ENCODE measurements around the gene TPI1. TPM values are rescaled to one million over a fixed set of nuclear protein-coding genes. Genes with fewer than 3 reads are reported as not detected.

The TPI1 gene
- polyA plus RNA-seq, 1 of the 3 experiments (the other 2 are of a cell fraction), result 1,175 TPM

DNA sequence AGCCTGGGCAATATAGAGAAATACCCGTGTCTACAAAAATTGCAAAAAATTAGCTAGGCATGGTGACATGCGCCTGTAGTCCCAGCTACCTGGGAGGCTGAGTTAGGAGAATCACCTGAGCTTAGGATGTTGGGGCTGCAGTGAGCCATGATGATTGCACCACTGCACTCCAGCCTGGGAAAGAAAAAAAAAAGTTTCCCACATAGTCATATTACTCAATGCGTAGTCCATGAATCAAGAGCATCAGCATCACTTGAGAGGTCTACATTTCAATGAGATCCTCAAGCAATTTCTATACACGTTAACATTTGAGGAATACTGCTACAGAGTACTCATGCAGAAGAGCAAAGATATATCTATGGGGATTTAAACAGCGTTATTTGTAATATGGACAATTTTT, 32.1 kb downstream of the TPI1 start:
- H3K27ac ChIP-seq (ENCODE audit: low read depth in 2 of 2, low read length in 1 of 2), result no peak overlapping the region
- no peaks in the 10 kb centered on the region for H3K9me2 ChIP-seq
- no peak overlapping the region for H2AFZ ChIP-seq (ENCODE audit: low read depth)
- H3K4me2 ChIP-seq, result no peak overlapping the region
- H3F3A ChIP-seq (replicated peaks; ENCODE audit: insufficient read depth), result no peaks in the 10 kb centered on the region
- POLR2A ChIA-PET, result no interaction called here
- TF ChIP-seq, protein P1, sequence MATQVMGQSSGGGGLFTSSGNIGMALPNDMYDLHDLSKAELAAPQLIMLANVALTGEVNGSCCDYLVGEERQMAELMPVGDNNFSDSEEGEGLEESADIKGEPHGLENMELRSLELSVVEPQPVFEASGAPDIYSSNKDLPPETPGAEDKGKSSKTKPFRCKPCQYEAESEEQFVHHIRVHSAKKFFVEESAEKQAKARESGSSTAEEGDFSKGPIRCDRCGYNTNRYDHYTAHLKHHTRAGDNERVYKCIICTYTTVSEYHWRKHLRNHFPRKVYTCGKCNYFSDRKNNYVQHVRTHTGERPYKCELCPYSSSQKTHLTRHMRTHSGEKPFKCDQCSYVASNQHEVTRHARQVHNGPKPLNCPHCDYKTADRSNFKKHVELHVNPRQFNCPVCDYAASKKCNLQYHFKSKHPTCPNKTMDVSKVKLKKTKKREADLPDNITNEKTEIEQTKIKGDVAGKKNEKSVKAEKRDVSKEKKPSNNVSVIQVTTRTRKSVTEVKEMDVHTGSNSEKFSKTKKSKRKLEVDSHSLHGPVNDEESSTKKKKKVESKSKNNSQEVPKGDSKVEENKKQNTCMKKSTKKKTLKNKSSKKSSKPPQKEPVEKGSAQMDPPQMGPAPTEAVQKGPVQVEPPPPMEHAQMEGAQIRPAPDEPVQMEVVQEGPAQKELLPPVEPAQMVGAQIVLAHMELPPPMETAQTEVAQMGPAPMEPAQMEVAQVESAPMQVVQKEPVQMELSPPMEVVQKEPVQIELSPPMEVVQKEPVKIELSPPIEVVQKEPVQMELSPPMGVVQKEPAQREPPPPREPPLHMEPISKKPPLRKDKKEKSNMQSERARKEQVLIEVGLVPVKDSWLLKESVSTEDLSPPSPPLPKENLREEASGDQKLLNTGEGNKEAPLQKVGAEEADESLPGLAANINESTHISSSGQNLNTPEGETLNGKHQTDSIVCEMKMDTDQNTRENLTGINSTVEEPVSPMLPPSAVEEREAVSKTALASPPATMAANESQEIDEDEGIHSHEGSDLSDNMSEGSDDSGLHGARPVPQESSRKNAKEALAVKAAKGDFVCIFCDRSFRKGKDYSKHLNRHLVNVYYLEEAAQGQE (IDR thresholded peaks at IDR 0.05; ENCODE audit: low read depth, low read length), result no peak
- no peaks in the 10 kb centered on the region for H3K27me3 ChIP-seq (ENCODE audit: insufficient read depth)
- CTCF ChIA-PET, result interaction anchor here (1.0 to 2.1 kb wide), 5 partner anchors 8 to 45 kb away, joined by 3 to 9 read pairs (median 5); no protein-coding TSS in a partner anchor
- H3K9ac ChIP-seq, result no peak overlapping the region
- no peak overlapping the region for H3K4me3 ChIP-seq (ENCODE audit: low read depth in 2 of 2, low read length in 1 of 2)
- H3K36me3 ChIP-seq (replicated peaks in 1 of 2; ENCODE audit: control insufficient read depth in 1 of 2, insufficient read depth in 2 of 2, low read length in 1 of 2), result no peaks in the 10 kb centered on the region
- WGBS (ENCODE audit: low lambda C conversion rate), result 83% methylated on average over 5 of the region's 5 CpGs
- H3K4me1 ChIP-seq (ENCODE audit: control insufficient read depth in 1 of 2, insufficient read depth in 2 of 2, low read depth in 1 of 2, low read length in 1 of 2), result peaks cover 4 to 9% of the 10 kb centered on the region in 2 experiments; a peak in 2 of 4 replicates
- no peaks in the 10 kb centered on the region for H4K20me1 ChIP-seq (ENCODE audit: insufficient read depth)
- DNase-seq, result no peak
- no peaks in the 10 kb centered on the region for H3K9me3 ChIP-seq
- no peaks in the 10 kb centered on the region for H3K79me2 ChIP-seq (ENCODE audit: insufficient read depth)

- Histone ChIP-seq H3K9ac (no peak overlapping the region), H2AFZ (ENCODE audit: low read depth) (no peak overlapping the region), H3K27ac (ENCODE audit: low read depth in 2 of 2, low read length in 1 of 2) (no peak overlapping the region), H3K4me3 (ENCODE audit: low read depth in 2 of 2, low read length in 1 of 2) (no peak overlapping the region), H3F3A (replicated peaks; ENCODE audit: insufficient read depth) (no peaks in the 10 kb centered on the region), H4K20me1 (ENCODE audit: insufficient read depth) (no peaks in the 10 kb centered on the region), H3K9me3 (no peaks in the 10 kb centered on the region), H3K4me1 (ENCODE audit: control insufficient read depth in 1 of 2, insufficient read depth in 2 of 2, low read depth in 1 of 2, low read length in 1 of 2) (peaks cover 4 to 9% of the 10 kb centered on the region in 2 experiments; a peak in 2 of 4 replicates), H3K36me3 (replicated peaks in 1 of 2; ENCODE audit: control insufficient read depth in 1 of 2, insufficient read depth in 2 of 2, low read length in 1 of 2) (no peaks in the 10 kb centered on the region), H3K27me3 (ENCODE audit: insufficient read depth) (no peaks in the 10 kb centered on the region), H3K4me2 (no peak overlapping the region), H3K79me2 (ENCODE audit: insufficient read depth) (no peaks in the 10 kb centered on the region), H3K9me2 (no peaks in the 10 kb centered on the region)
- ChIA-PET CTCF (interaction anchor here (0.9 to 2.1 kb wide), 6 partner anchors 9 to 144 kb away, joined by 3 to 9 read pairs (median 4); partner anchors contain the start of gene SPSB2), POLR2A (interaction anchor here (0.9 kb wide), 1 partner anchor 9 kb away, joined by 3 read pairs; no protein-coding TSS in a partner anchor)
- 81% methylated on average over 10 of the region's 10 CpGs for WGBS (ENCODE audit: low lambda C conversion rate)
- DNase-seq, result no peak
- TF ChIP-seq GABPA (IDR thresholded peaks at IDR 0.05; ENCODE audit: low read depth), result no peak
- no peak for TF ChIP-seq FOSL2 (IDR thresholded peaks at IDR 0.05; ENCODE audit: borderline replicate concordance, low read depth)
- no peak for TF ChIP-seq TAF1 (IDR thresholded peaks at IDR 0.05; ENCODE audit: borderline replicate concordance, low read depth, low read length)
- TF ChIP-seq ZBTB33 (IDR thresholded peaks at IDR 0.05; ENCODE audit: borderline replicate concordance, low read depth), result no peak
- no peak for TF ChIP-seq PBX3 (IDR thresholded peaks at IDR 0.05)
- TF ChIP-seq TCF12 (IDR thresholded peaks at IDR 0.05), result no peak
- no peak for TF ChIP-seq MAX (IDR thresholded peaks at IDR 0.05; ENCODE audit: low read depth)
- TF ChIP-seq, protein P2, sequence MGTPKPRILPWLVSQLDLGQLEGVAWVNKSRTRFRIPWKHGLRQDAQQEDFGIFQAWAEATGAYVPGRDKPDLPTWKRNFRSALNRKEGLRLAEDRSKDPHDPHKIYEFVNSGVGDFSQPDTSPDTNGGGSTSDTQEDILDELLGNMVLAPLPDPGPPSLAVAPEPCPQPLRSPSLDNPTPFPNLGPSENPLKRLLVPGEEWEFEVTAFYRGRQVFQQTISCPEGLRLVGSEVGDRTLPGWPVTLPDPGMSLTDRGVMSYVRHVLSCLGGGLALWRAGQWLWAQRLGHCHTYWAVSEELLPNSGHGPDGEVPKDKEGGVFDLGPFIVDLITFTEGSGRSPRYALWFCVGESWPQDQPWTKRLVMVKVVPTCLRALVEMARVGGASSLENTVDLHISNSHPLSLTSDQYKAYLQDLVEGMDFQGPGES (IDR thresholded peaks at IDR 0.05; ENCODE audit: low read depth, low read length), result no peak
- TF ChIP-seq USF1 (IDR thresholded peaks at IDR 0.05; ENCODE audit: borderline replicate concordance, low read depth), result no peak
- no peak for TF ChIP-seq FOXJ3 (CRISPR knock-in tag; IDR thresholded peaks at IDR 0.05)
- no peak for TF ChIP-seq ELF1 (IDR thresholded peaks at IDR 0.05)
- no peak for TF ChIP-seq MXI1 (IDR thresholded peaks at IDR 0.05; ENCODE audit: low read depth, low read length)
- no peak for TF ChIP-seq FOXM1 (IDR thresholded peaks at IDR 0.05; ENCODE audit: low read depth)
- TF ChIP-seq RFX5 (IDR thresholded peaks at IDR 0.05; ENCODE audit: low read length), result no peak
- no peak for TF ChIP-seq GATA2 (CRISPR knock-in tag; IDR thresholded peaks at IDR 0.05)
- TF ChIP-seq EP300 (IDR thresholded peaks at IDR 0.05; ENCODE audit: borderline replicate concordance in 1 of 2, low read depth in 1 of 2, low read length in 1 of 2), result no peak
These were observed 32.6 kb downstream of the TPI1 start for GRCh38 chr12:6899837-6900519.

Data from SK-N-SH (cell line).